HuH-7.5 (cell line): Measurements from ENCODE around the gene ZNF486.
"Not testable (repeated sequence)": the region's sequence is repeated elsewhere in the genome, so short reads cannot be mapped to it uniquely, and the experiment has no call there.

ENCODE experiments used
- DNase-seq: peaks from one replicate; pipeline ENCODE4 v3.0.0; 2011; ENCODE audit warnings: low spot score

ZNF486 gene

DNA sequence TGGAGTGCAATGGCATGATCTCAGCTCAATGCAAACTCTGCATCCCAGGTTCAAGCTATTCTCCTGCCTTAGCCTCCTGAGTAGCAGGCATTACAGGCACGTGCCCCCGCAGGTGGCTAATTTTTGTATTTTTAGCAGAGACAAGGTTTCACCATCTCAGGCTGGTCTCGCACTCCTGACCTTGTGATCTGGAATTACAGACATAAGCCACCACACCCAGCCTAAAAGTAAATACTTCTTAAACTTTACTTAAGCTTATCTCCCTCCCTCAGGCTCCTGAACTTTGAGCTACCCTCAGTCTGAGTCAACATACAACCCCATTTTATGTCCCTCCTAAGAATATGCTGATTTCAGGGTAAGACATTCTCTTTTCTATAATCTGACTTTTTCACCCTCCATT is 66.1 kb downstream of the ZNF486 start:
- no peak for DNase-seq

DNA sequence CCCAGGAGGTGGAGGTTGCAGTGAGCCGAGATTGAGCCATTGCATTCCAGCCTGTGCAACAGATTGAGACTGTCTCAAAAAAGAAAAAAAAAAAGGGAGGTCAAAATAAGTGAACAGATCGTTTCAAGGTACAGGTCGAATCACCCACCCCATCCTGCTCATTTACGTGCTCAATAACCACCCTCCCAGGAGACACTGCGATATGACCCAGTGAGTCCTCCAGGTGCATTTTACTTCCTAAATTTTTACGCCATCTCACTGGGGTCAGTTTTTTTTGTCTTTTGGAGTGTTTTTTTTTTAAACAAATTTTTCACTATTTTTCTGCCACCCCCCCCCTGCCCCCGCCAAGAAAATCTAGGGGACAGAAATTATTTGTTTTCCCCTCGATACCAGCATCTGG is 68.1 kb downstream of the ZNF486 start:
- DNase-seq, result no peak

DNA sequence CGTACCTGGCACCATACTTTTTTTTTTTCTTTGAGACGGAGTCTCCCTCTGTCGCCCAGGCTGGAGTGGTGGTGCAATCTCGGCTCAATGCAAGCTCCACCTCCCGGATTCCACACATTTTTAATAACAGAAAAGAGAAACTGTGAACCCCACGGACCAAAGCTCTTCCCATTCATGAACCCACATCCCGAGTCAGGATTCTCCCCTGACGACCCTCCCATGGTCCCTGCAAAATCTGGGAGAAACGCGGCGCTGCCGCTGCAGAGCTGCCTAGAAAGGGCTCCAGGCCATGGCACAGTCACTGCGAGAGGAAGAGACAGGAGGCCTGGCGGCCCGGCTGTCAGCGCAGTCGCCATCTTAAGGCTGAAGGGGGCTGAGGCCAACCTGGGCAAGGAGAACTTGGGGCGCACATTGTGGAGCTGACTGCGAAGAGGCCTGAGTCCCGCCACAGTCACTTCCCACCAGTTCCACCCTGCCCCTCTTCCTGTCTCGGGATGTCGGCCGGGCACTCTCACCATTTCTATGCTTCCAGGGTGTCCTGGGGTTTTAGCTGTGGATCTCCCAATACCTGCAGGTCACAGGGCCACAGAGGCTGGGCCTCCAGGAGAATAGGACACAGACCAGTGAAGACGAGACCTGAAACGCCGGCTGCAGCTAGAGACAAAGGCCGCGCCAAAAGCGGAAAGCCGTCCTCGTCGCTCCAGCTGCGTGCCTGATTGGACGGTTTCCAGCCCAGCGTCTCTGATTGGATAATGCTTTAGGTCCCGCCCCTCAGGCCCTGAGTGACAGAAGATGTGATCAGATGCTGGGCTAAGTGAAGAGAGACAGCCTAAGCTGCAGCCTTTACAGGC is 71.0 kb downstream of the ZNF486 start:
- peak; percentile 48 for DNase-seq

DNA sequence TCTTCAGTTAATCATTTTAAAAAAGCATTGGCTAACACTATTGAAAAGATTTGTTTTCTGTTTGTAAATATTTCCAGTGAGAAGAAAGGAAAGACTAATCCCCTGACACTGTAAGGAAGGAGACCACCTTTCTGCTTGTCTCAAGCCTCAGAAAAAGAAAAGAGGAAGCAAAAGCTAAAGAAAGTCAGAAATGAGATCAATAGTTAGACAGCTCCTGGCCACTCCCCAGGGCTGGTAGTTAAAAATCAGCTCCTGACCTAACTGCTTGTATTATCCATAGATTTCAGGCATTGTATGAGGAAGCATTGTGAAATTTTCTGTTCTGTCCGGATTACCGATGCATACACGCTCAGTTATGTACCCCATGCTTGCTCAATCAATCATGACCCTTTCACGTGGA is 76.6 kb downstream of the ZNF486 start:
- no peak for DNase-seq

DNA sequence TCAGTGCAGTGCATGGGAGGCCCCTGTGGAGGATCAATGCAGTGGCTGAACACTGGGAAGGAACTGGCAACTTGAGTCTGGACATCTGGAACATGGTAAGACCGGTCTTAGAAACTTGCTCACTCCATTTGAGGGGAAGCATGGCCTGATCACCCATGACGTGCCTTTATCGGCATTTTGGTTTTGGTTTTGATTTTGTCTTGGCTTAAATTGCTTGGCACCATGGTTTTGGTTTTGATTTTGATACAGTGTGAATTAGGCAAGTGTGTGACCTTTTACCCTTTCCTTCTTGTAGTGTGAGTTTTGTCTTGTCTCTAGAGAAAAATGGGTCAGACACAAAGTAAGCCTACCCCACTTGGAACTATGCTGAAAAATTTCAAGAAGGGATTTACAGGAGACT is 77.3 kb downstream of the ZNF486 start:
- no peak for DNase-seq

DNA sequence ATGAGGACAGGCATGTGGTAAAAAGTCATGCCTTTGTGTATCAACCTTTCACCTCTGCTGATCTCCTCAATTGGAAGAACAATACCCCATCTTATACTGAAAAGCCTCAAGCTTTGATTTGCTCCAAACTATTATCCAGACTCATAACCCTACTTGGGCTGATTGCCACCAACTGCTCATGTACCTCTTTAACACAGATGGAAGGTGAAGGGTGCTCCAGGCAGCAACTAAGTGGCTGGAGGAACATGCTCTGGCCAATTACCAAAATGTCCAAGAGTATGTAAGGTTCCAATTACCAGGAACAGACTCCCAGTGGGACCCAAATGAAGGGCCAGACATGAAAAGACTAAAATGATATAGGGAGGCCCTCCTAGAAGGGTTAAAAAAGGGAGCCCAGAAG is 78.3 kb downstream of the ZNF486 start:
- no peak for DNase-seq

DNA sequence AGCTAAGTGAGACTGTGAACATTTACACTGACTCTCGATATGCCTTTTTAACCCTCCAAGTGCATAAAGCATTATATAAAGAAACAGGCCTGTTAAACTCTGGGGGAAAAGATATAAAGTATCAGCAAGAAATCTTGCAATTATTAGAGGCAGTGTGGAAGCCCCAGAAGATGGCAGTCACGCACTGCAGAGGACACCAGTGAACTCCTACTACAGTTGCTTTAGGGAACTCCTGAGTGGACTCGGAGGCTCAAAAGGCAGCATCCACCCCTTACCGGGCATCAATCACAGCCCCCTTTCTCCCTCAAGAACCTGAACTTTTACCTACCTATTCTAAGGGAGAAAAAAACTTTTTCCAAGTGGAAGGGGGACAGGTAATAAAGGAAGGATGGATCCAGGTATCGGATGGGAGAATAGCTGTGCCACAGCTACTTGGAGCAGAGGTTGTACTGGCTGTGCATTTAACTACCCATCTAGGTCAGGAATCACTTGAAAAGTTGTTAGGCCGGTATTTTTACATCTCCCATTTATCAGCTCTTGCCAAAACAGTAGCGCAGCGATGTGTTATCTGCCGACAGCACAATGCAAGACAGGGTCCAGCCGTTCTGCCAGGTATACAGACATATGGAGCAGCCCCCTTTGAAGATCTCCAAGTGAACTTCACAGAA is 80.1 kb downstream of the ZNF486 start:
- DNase-seq, result no peak

GRCh38 chr19:20248258-20248657 is 81.2 kb downstream of the ZNF486 start:
- not testable (repeated sequence) for DNase-seq
